Right lobe of liver (tissue), 6 donors: ENCODE data around the gene UBAP2L. TPM values are rescaled to one million over a fixed set of nuclear protein-coding genes. Genes with fewer than 3 reads are reported as not detected.
A peak's percentile ranks its signal among the peaks of the same experiment; 100 is the strongest.

Experiments used
- ATAC-seq, 4 donors: fragments of 200-7000 bp; cut with Tn5 transposase; one replicate each; pipeline ENCODE4 v1.9.1; 2020; ENCODE audit warnings: mild to moderate bottlenecking in 4 of 4, moderate library complexity in 4 of 4
- DNase-seq, 3 donors: peaks; one replicate each; pipeline ENCODE4 v3.0.0-alpha.2; 2020
- H3K27ac ChIP-seq, 3 donors: fragments of 200-600 bp; one replicate each; pipeline ENCODE4 v1.8.0; 2022
- H3K27me3 ChIP-seq, 2 donors: fragments of 200-600 bp; one replicate each; pipeline ENCODE4 v1.8.0; 2022
- H3K36me3 ChIP-seq, 4 donors: fragments of 200-600 bp; sonication (generic) in 1 of 4; one replicate each; pipeline versions ENCODE4 v1.5.1 to v1.8.0; 2017 to 2022; ENCODE audit warnings: control low read depth in 1 of 4
- H3K4me1 ChIP-seq, 4 donors: fragments of 200-600 bp; sonication (generic) in 1 of 4; one replicate each; pipeline versions ENCODE4 v1.5.1 to v1.8.0; 2017 to 2022; ENCODE audit warnings: control low read depth in 1 of 4
- H3K4me3 ChIP-seq, 3 donors: fragments of 200-600 bp; one replicate each; pipeline ENCODE4 v1.8.0; 2022
- H3K9me3 ChIP-seq, 4 donors: fragments of 200-600 bp; sonication (generic) in 1 of 4; one replicate each; pipeline versions ENCODE4 v1.5.1 to v1.8.0; 2017 to 2022; ENCODE audit warnings: control low read depth in 1 of 4
- CTCF ChIP-seq, 4 donors: fragments of 200-600 bp in 3 of 4; fragments of 450-650 bp in 1 of 4; IDR thresholded peaks; one replicate each; pipeline versions ENCODE4 v1.5.1 to v1.8.0; 2016 to 2022; ENCODE audit warnings: antibody characterized with exemption in 4 of 4, mild to moderate bottlenecking in 2 of 4
- POLR2A ChIP-seq: fragments of 450-650 bp; IDR thresholded peaks from one replicate; pipeline ENCODE4 v1.6.1; 2017; ENCODE audit warnings: antibody characterized with exemption, mild to moderate bottlenecking
- WGBS: methylation state at CpG from one replicate; pipeline ENCODE4 v1.1.6; 2018; ENCODE audit warnings: low coverage, low lambda C conversion rate; ENCODE audit not compliant: insufficient coverage; ENCODE audit errors: missing lambda C conversion rate; 5-methylcytosine and 5-hydroxymethylcytosine counted together
- intact Hi-C, 2 donors: fragments of 100-400 bp; cut with DNase I; formaldehyde crosslinking; loops; one replicate each; pipeline versions ENCODE4 v1.11.2 to v1.14.1; 2022
- long read RNA-seq: library from polyadenylated mRNA; unstranded; transcript quantifications from one replicate; pipeline ENCODE4 v2.0.0, GENCODE V29; 2019
- total RNA-seq, 6 experiments: library from RNA; depleted of rRNA in 2 of 6; stranded (reverse); fragments of >200 nt in 2 of 6; fragmentation: NEBNext Ultra II Directional in 3 of 6; extraction: Animal tissue kit (Norgen Biotek cat#: 25700) in 3 of 6; gene quantifications; one replicate each; pipeline versions ENCODE4 v1.1.0 to v1.2.4, GENCODE V29; 2016 to 2023
- donor health status: DM: no; HTN: yes; CAD: no.
- donor health status: DM: no; HTN: no; CAD: no.
- donor health status: DM: no; HTN: no; CAD: no.
- donor health status: DM: no; HTN: yes; CAD: no.
- donor health status: DM: no; HTN: yes; CAD: no.

The UBAP2L gene
- total RNA-seq = 10 to 100 TPM; 26.8 to 57.2 (median 40.4) TPM
- long read RNA-seq, partial matches to known transcripts = 1 of 2 reads
- long read RNA-seq, other reads (novel, unspliced or antisense) = 1 of 2 reads

GRCh38 chr1:154220071-154220969 is at the start of gene UBAP2L:
TSS of gene UBAP2L (plus strand) at chr1:154220955. CDS start at chr1:154225124, 4,169 bp downstream.
- Histone ChIP-seq H3K4me3 (peak within 1 kb of the TSS; percentile 73 to 81 (median 80)), H3K9me3 (no peaks in the 10 kb centered on the region), H3K4me1 (peaks cover 0 to 45% (median 18%) of the 10 kb centered on the region in 4 donors), H3K36me3 (peaks cover 0 to 31% (median 3%) of the 10 kb centered on the region in 4 donors), H3K27ac (peak within 1 kb of the TSS; percentile 94 to 99 (median 99)), H3K27me3 (no peaks in the 10 kb centered on the region)
- ATAC-seq (peak; percentile 91 to 96 (median 94)), DNase-seq (peak; percentile 99 to 100 (median 99))
- intact Hi-C loops = no loop called here
- TF ChIP-seq POLR2A = peak; percentile 79
- TF ChIP-seq CTCF (IDR thresholded peaks at IDR 0.05) = no peak
- WGBS = 1% methylated on average over 42 of the region's 73 CpGs

- WGBS = 83% methylated on average over 2 of the region's 4 CpGs
- DNase-seq (no peak), ATAC-seq (no peak)
- no peak overlapping the region for H3K27ac ChIP-seq
- H3K27me3 ChIP-seq = no peaks in the 10 kb centered on the region
- intact Hi-C loops = no loop called here
- no peaks in the 10 kb centered on the region for H3K9me3 ChIP-seq
- H3K4me1 ChIP-seq = peaks cover 0 to 11% (median 0%) of the 10 kb centered on the region in 4 donors
- peaks cover 23 to 84% (median 50%) of the 10 kb centered on the region in 4 donors for H3K36me3 ChIP-seq
- no peak overlapping the region for H3K4me3 ChIP-seq
- no peak for TF ChIP-seq CTCF (IDR thresholded peaks at IDR 0.05)
- no peak for TF ChIP-seq POLR2A
Measured at GRCh38 chr1:154171223-154171583, 49.6 kb upstream of the UBAP2L start.

- Histone ChIP-seq H3K27me3 (no peaks in the 10 kb centered on the region), H3K9me3 (no peaks in the 10 kb centered on the region), H3K4me3 (no peak overlapping the region), H3K4me1 (peaks cover 0 to 17% (median 0%) of the 10 kb centered on the region in 4 donors), H3K36me3 (peaks cover 23 to 78% (median 47%) of the 10 kb centered on the region in 4 donors), H3K27ac (no peak overlapping the region)
- WGBS = 89% methylated on average over 5 of the region's 5 CpGs
- ATAC-seq = no peak
- no peak for DNase-seq
- TF ChIP-seq POLR2A = no peak
- intact Hi-C loops = no loop called here
Measured at GRCh38 chr1:154171880-154172279, 48.9 kb upstream of the UBAP2L start.

GRCh38 chr1:154174654-154175053 is 46.1 kb upstream of the UBAP2L start:
- peaks cover 14 to 50% (median 31%) of the 10 kb centered on the region in 4 donors for H3K36me3 ChIP-seq
- intact Hi-C loops = no loop called here
- ATAC-seq = no peak
- H3K4me3 ChIP-seq = no peak overlapping the region
- no peaks in the 10 kb centered on the region for H3K27me3 ChIP-seq
- H3K4me1 ChIP-seq = peaks cover 3 to 45% (median 11%) of the 10 kb centered on the region in 4 donors
- H3K27ac ChIP-seq = no peak overlapping the region
- TF ChIP-seq CTCF (IDR thresholded peaks at IDR 0.05) (no peak), POLR2A (no peak)
- H3K9me3 ChIP-seq = no peaks in the 10 kb centered on the region
- DNase-seq = no peak
- 87% methylated on average over 4 of the region's 4 CpGs for WGBS

- TF ChIP-seq POLR2A (no peak), CTCF (IDR thresholded peaks at IDR 0.05) (no peak)
- Histone ChIP-seq H3K4me1 (peaks cover 3 to 62% (median 19%) of the 10 kb centered on the region in 4 donors), H3K27me3 (no peaks in the 10 kb centered on the region), H3K36me3 (peaks cover 6 to 33% (median 21%) of the 10 kb centered on the region in 4 donors), H3K27ac (no peak overlapping the region), H3K4me3 (no peak overlapping the region), H3K9me3 (no peaks in the 10 kb centered on the region)
- 29% methylated on average over 2 of the region's 2 CpGs for WGBS
- intact Hi-C loops = no loop called here
- no peak for DNase-seq
- ATAC-seq = peak; percentile 16 to 20 (median 18)
Measured at GRCh38 chr1:154176337-154176736, 44.4 kb upstream of the UBAP2L start.
